GM21381 (cell line): ENCODE measurements around the gene CAMTA1.
A peak's percentile ranks its signal among the peaks of the same experiment; 100 is the strongest.
"Not testable (repeated sequence)": the region's sequence is repeated elsewhere in the genome, so short reads cannot be mapped to it uniquely, and the experiment has no call there.

ENCODE experiments used
- ATAC-seq: cut with Tn5 transposase; IDR thresholded peaks from one replicate; pipeline ENCODE4 v1.9.1; 2021; ENCODE audit warnings: mild to moderate bottlenecking, moderate library complexity; ENCODE audit not compliant: unreplicated experiment

The CAMTA1 gene

GRCh38 chr1:6809461-6809860, 24.2 kb downstream of the CAMTA1 start:
- no peak for ATAC-seq

GRCh38 chr1:6810146-6810734, 25.0 kb downstream of the CAMTA1 start:
- not testable (repeated sequence) for ATAC-seq

GRCh38 chr1:6811583-6811982, 26.3 kb downstream of the CAMTA1 start:
- ATAC-seq = no peak

- no peak for ATAC-seq
These were observed 27.9 kb downstream of the CAMTA1 start for GRCh38 chr1:6813165-6813564.

- no peak for ATAC-seq
These were observed 30.5 kb downstream of the CAMTA1 start for GRCh38 chr1:6815726-6816125.

- ATAC-seq = no peak
These were observed 34.2 kb downstream of the CAMTA1 start for GRCh38 chr1:6819246-6820040.

- ATAC-seq = no peak
These were observed 35.6 kb downstream of the CAMTA1 start for GRCh38 chr1:6820899-6821298.

- peak; percentile 68 for ATAC-seq
These were observed 37.5 kb downstream of the CAMTA1 start for GRCh38 chr1:6822530-6823359.

- ATAC-seq = no peak
These were observed 38.5 kb downstream of the CAMTA1 start for GRCh38 chr1:6823793-6824192.

- no peak for ATAC-seq
These were observed 39.6 kb downstream of the CAMTA1 start for GRCh38 chr1:6824665-6825368.

GRCh38 chr1:6825828-6826227, 40.6 kb downstream of the CAMTA1 start:
- no peak for ATAC-seq

GRCh38 chr1:6827079-6827478, 41.8 kb downstream of the CAMTA1 start:
- no peak for ATAC-seq

- no peak for ATAC-seq
These were observed 42.4 kb downstream of the CAMTA1 start for GRCh38 chr1:6827630-6828165.

GRCh38 chr1:6831366-6831765, 46.1 kb downstream of the CAMTA1 start:
- ATAC-seq = no peak

- ATAC-seq = not testable (repeated sequence)
These were observed 46.8 kb downstream of the CAMTA1 start for GRCh38 chr1:6832006-6832405.

GRCh38 chr1:6832531-6833188, 47.4 kb downstream of the CAMTA1 start:
- ATAC-seq = no peak

GRCh38 chr1:6833804-6834203, 48.5 kb downstream of the CAMTA1 start:
- no peak for ATAC-seq

GRCh38 chr1:6834366-6834765, 49.1 kb downstream of the CAMTA1 start:
- no peak for ATAC-seq

GRCh38 chr1:6835139-6835538, 49.9 kb downstream of the CAMTA1 start:
- ATAC-seq = no peak

- no peak for ATAC-seq
These were observed 57.0 kb downstream of the CAMTA1 start for GRCh38 chr1:6842301-6842700.
